IPS-18a (cell line): Measurements from ENCODE around the gene FAAP20.

ENCODE experiments used
- H3K27ac ChIP-seq: one replicate; pipeline ENCODE4 v1.5.1; 2013; ENCODE audit warnings: low read length
- H3K27me3 ChIP-seq: one replicate; pipeline ENCODE4 v1.6.1; 2013; ENCODE audit warnings: mild to moderate bottlenecking, low read length; ENCODE audit not compliant: control insufficient read depth, insufficient read depth
- H3K36me3 ChIP-seq: one replicate; pipeline ENCODE4 v1.6.1; 2013; ENCODE audit warnings: low read depth, low read length; ENCODE audit not compliant: control insufficient read depth
- H3K4me1 ChIP-seq: one replicate; pipeline ENCODE4 v1.6.1; 2013; ENCODE audit warnings: low read depth, low read length; ENCODE audit not compliant: control insufficient read depth
- H3K4me3 ChIP-seq: one replicate; pipeline ENCODE4 v1.5.1; 2013; ENCODE audit warnings: low read length
- H3K9ac ChIP-seq: one replicate; pipeline ENCODE4 v1.6.1; 2013; ENCODE audit warnings: mild to moderate bottlenecking, low read length, moderate library complexity
- H3K9me3 ChIP-seq: one replicate; pipeline ENCODE4 v1.6.1; 2013; ENCODE audit warnings: low read depth, low read length; ENCODE audit not compliant: control insufficient read depth

Gene FAAP20

DNA sequence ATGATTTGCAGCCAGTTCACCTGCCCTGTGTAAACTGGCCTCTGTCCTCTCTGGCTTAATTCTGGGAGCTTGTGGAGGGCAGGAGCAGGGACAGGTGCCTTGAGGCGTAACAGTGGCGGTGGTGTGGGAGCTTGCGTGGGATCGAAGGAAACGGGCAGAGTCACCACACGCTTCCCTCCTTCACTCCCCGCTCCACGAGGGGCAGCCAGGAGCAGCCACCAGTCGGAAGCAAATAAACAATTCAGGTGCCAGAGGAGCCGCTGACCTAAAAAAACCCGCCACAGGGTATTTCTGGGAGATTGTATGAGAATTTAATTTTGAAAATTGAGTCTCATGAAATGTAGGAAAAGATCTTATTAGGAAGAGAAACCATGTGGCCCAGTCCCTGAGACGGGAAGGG is 26.0 kb downstream of the FAAP20 start:
- no peak overlapping the region for H3K4me3 ChIP-seq
- H3K36me3 ChIP-seq = peaks cover 5% of the 10 kb centered on the region
- no peak overlapping the region for H3K9ac ChIP-seq
- H3K4me1 ChIP-seq = no peaks in the 10 kb centered on the region
- no peaks in the 10 kb centered on the region for H3K9me3 ChIP-seq
- H3K27me3 ChIP-seq = no peaks in the 10 kb centered on the region
- H3K27ac ChIP-seq = no peak overlapping the region

DNA sequence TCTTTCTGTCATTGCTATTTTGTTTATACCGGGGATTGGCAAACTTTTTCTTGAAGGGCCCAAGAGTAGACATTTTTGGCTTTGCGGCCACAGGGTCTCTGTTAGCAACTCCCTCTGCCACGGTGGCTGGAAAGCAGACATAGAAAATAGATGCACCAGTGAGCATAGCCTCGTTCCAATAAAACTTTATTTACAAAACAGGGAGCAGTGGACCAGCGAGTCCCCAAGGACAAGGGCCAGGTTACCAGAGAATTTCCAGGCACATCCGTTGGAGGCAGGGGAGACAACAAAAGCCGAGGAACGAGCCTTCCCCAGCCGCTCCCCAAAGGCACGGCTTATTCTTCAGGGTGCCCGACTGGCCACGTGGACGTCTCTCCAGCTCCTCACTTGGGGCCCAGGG is 26.5 kb downstream of the FAAP20 start:
- H3K36me3 ChIP-seq = peaks cover 5% of the 10 kb centered on the region
- no peak overlapping the region for H3K9ac ChIP-seq
- H3K27ac ChIP-seq = no peak overlapping the region
- H3K4me1 ChIP-seq = no peaks in the 10 kb centered on the region
- H3K9me3 ChIP-seq = no peaks in the 10 kb centered on the region
- no peak overlapping the region for H3K4me3 ChIP-seq
- no peaks in the 10 kb centered on the region for H3K27me3 ChIP-seq

DNA sequence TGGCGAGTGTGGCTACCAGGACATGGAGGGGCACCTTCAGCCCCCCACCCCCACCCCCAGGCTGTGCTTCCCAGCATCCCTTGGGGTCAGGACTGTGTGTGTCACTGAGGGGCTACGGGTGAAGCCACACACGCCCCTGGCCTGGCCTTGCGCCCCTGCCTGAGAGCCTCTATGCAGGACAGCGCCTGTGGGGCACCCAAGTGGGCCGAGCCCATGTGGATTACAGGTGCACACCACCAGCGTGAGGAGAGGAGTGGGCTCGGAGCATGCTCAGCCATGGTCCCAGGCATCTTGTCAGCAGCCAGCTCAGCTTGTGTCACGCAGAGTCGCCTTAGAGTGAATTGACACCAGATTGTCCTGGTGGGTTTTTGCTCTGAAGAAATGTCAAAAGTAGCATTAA is 27.9 kb downstream of the FAAP20 start:
- Histone ChIP-seq H3K4me1 (no peaks in the 10 kb centered on the region), H3K4me3 (no peak overlapping the region), H3K36me3 (no peaks in the 10 kb centered on the region), H3K27ac (no peak overlapping the region), H3K27me3 (no peaks in the 10 kb centered on the region), H3K9me3 (no peaks in the 10 kb centered on the region), H3K9ac (no peak overlapping the region)

DNA sequence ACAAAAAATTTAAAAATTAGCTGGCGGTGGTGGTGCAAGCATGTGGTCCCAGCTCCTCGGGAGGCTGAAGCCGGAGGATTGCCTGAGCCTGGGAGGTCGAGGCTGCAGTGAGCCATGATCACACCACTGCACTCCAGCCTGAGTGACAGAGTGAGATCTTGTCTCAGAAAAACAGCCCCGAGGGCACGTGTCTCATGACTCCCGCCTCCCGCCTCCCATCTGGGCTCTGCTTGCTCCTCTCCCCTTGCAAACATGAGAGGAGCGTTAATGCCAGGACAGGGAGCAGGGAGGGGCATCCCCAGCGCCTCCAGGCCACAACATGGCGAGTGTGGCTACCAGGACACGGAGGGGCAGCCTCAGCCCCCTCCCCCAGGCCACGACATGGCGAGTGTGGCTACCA is 28.3 kb downstream of the FAAP20 start:
- Histone ChIP-seq H3K27me3 (no peaks in the 10 kb centered on the region), H3K4me3 (no peak overlapping the region), H3K9me3 (no peaks in the 10 kb centered on the region), H3K36me3 (no peaks in the 10 kb centered on the region), H3K27ac (no peak overlapping the region), H3K9ac (no peak overlapping the region), H3K4me1 (no peaks in the 10 kb centered on the region)

DNA sequence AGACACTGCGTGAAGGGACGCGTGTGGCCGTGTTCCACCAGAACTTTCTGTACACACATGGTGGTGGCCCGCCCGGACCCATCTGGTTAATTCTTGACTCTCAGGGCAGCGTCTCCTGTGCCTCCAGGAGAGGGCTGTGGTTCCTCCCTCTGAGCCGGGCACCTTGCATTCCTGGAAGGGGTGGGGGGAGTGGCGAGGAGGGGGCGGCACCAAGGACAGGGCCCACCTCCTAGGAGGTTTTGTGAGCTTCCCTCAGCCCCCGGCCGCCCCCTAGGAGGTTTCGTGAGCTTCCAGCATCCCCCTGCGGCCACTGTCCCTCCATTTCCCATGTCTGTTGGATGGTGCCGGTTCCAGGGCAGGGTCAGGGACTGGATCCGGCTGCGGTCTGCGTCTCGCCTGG is 28.9 kb downstream of the FAAP20 start:
- Histone ChIP-seq H3K9me3 (no peaks in the 10 kb centered on the region), H3K27ac (no peak overlapping the region), H3K4me3 (no peak overlapping the region), H3K9ac (no peak overlapping the region), H3K4me1 (no peaks in the 10 kb centered on the region), H3K36me3 (no peaks in the 10 kb centered on the region), H3K27me3 (no peaks in the 10 kb centered on the region)

DNA sequence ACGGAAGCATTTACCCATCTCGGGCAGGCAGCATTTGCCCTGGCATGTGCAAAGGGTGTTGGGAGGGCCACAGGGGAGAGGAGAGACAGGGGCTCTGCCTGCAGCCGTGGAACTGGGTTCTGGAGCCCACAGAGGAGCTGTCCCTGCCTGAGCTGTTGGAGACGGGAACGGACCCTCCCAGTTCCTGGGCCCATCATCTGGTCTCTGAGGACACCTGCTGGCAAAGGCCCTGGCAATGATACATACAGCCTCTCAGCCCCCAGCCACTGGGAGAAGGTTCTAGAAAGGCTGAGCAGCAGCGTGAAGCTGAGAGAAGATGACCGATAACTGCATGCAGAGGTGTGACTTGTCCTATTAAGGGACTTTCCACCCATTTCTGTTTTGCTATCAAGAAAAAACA is 31.4 kb downstream of the FAAP20 start:
- H3K9ac ChIP-seq = no peak overlapping the region
- H3K27me3 ChIP-seq = no peaks in the 10 kb centered on the region
- H3K4me3 ChIP-seq = no peak overlapping the region
- no peaks in the 10 kb centered on the region for H3K9me3 ChIP-seq
- H3K4me1 ChIP-seq = no peaks in the 10 kb centered on the region
- no peaks in the 10 kb centered on the region for H3K36me3 ChIP-seq
- H3K27ac ChIP-seq = no peak overlapping the region

DNA sequence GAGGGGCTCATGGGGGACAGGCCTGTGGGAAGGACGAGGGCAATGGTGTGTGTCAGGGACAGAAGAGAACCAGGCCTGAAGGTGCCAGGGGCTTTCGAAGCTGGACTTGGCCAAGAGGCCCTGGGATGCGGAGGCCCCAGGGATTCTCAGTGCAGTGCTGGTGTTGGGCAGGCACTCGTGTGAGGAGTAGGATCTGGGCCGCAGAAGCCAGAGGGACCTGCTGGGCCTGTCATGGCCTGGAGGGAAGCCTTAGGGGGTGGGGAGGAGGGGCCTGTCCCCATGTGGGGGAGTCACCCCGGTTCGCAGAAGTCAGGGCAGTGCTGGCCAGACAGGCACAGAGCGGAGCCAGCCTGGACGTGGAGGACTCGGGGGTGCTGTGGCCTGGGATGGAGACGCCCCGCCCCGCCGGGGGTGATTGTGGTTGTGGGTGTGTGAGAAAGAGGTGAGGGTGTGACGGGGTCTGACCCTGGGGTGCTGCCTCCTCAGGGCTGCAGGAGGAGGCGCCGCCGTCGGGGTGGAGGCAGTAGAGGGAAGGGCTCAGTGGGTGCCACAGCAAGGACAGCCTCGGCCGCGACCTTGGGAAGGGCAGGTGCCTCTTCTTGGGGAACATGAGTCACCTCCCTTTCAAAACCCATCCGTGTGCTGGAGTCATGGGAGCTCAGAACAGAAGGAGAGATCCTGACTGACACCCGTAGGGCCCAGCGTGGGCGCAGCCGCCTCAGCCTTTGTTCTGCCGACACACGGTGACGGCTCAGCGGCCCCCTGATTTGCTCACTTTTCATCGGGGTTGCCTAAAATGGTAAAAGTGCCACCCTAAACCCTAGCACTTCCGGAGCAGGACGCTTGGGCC is 33.9 kb downstream of the FAAP20 start:
- Histone ChIP-seq H3K9me3 (no peaks in the 10 kb centered on the region), H3K27ac (no peak overlapping the region), H3K27me3 (no peaks in the 10 kb centered on the region), H3K4me3 (no peak overlapping the region), H3K9ac (no peak overlapping the region), H3K4me1 (no peaks in the 10 kb centered on the region), H3K36me3 (peaks cover 4% of the 10 kb centered on the region)

DNA sequence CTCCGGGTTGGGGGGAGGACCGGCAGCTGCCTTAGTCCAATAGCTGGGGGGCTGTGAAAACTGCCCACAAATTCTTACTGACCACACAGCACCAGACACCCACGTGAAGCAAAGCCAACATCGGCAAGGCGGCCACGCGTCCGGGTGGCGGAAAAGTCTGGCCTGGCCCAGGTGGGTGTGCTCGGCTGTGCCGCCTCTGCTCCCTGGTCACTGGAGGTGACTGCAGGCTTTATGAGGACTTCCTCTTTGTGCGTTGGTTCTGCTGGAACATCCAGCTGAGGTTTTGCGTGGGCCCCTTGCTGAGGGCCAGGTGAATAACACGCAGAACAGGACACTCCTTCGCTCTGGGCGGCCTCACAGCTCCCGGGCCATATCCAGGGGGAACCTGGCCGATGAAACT is 35.4 kb downstream of the FAAP20 start:
- Histone ChIP-seq H3K9ac (no peak overlapping the region), H3K4me3 (no peak overlapping the region), H3K27ac (no peak overlapping the region), H3K4me1 (no peaks in the 10 kb centered on the region), H3K9me3 (no peaks in the 10 kb centered on the region), H3K36me3 (peaks cover 4% of the 10 kb centered on the region), H3K27me3 (no peaks in the 10 kb centered on the region)

DNA sequence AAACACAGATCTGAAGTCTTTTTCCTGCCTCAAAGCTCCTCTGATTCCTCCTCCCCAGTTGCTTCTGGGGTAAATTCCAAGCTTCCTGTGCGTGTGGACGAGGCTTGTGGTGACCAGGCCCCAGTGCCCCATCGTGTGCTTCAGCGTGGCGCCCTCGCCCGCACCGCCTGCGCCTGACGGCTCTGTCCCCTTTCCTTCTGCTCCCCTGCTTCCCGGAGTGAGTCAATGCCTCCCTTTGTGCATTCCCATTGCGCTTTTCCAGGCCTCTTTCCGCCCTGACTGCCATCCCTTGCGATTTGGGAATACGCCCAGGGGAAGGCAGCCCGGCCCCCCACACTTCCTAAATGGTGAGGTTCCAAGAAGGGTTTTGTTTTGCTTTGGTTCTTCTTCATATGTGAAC is 36.3 kb downstream of the FAAP20 start:
- Histone ChIP-seq H3K4me3 (no peak overlapping the region), H3K9me3 (no peaks in the 10 kb centered on the region), H3K27ac (no peak overlapping the region), H3K36me3 (peaks cover 4% of the 10 kb centered on the region), H3K27me3 (no peaks in the 10 kb centered on the region), H3K4me1 (no peaks in the 10 kb centered on the region), H3K9ac (no peak overlapping the region)

DNA sequence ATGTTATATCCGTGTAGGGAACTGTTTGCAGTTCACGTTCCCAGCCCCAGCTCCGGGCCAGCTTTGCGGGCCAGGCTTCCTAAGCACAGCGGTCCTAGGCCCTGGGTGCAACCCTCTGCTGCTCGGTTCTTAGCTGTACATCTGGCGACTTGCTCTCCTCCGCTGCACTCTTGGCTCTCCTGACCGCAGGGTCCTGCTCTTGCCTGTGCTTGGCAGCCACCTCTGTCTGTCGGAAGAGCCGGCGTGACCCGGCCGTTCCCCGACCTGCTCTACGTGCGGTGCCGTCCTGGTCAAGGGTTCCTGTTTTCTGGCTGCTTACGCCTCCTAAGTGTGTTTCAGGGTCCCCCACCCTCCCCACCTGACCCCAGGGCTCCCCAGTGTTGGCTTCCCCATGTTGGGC is 36.7 kb downstream of the FAAP20 start:
- H3K9me3 ChIP-seq = no peaks in the 10 kb centered on the region
- no peak overlapping the region for H3K27ac ChIP-seq
- H3K9ac ChIP-seq = no peak overlapping the region
- peaks cover 4% of the 10 kb centered on the region for H3K36me3 ChIP-seq
- H3K27me3 ChIP-seq = no peaks in the 10 kb centered on the region
- H3K4me1 ChIP-seq = no peaks in the 10 kb centered on the region
- no peak overlapping the region for H3K4me3 ChIP-seq

DNA sequence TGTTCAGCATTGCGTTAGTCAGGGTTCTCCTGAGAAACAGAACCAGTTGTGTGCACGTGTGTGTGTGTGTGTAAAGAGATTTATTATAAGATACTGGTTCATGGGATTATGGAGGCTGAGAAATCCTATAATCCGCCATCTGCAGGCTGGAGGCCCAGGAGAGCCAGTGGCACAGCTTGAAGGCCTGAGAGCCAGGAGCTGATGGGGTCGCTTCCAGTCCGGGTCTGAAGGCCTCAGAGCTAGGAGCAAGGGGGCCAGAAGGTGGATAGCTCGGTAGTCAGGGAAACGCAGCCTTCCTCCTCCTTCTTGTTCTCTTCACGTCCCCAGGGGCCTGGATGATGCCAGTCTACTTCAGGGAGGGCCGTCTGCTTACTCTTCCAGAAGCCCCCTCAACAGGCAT is 37.7 kb downstream of the FAAP20 start:
- H3K27me3 ChIP-seq = no peaks in the 10 kb centered on the region
- H3K36me3 ChIP-seq = peaks cover 4% of the 10 kb centered on the region

DNA sequence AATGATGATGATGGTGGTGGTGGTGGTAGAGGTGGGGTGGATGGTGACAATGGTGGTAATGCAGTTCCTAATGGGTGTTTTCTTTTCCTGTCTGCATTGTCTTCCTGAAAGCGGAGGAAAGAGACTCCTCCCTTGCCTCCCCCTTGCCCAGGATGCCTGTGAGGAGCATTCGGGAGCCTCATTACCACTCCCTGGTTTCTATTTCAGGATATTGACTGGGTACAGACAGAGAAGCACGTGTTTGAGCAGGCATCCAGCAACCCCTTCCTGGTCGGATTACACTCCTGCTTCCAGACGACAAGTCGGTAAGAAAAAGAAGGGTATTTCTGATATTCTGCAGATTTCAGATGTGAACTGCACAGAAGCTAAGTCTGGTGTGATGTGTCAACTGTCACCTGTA is 38.8 kb downstream of the FAAP20 start:
- Histone ChIP-seq H3K9me3 (no peaks in the 10 kb centered on the region), H3K27me3 (no peaks in the 10 kb centered on the region), H3K4me3 (no peak overlapping the region), H3K4me1 (no peaks in the 10 kb centered on the region), H3K9ac (no peak overlapping the region), H3K36me3 (peaks cover 4% of the 10 kb centered on the region), H3K27ac (no peak overlapping the region)

More for the DNA sequence above, 37.7 kb downstream of the FAAP20 start:
- Histone ChIP-seq H3K9ac (no peak overlapping the region), H3K4me1 (no peaks in the 10 kb centered on the region), H3K4me3 (no peak overlapping the region), H3K27ac (no peak overlapping the region), H3K9me3 (no peaks in the 10 kb centered on the region)
